ENCODE measurements around the gene TTC39B. TPM values are rescaled to one million over a fixed set of nuclear protein-coding genes. Genes with fewer than 3 reads are reported as not detected.
A peak's percentile ranks its signal among the peaks of the same experiment; 100 is the strongest.

TTC39B gene
- total and polyA plus RNA-seq, 4 donors: 1.8 to 11.7 (median 2.8) TPM

DNA sequence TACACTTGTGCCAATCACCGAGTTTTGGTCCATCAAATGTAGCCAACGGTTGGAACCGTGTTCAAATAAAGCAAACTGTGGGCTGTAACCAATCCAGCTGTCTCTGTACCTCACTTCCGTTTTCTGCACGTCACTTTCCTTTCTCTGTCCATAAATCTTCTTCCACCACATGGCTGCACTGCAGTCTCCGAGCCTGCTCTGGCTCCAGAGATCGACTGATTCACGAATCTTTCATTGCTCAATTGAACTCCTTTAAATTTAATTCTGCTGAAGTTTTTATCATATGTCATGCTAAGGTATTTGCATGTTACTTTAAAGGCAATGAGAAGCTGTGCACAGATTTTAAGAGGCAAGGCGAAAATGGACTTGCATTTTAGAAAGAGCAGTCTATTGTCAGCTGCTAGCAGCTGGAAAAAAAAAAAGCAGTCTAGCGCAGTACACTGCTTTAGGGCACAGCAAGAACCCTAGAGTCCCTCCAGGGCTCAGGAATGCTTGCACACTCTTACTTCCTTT lies 13.2 kb downstream of the TTC39B start:
- WGBS: 70% methylated on average over 10 of the region's 10 CpGs
- Histone ChIP-seq H3K36me3 (ENCODE audit: control insufficient read depth in 4 of 4, insufficient read depth in 3 of 4, low read depth in 1 of 4, low read length in 3 of 4) (no peaks in the 10 kb centered on the region), H3K4me1 (ENCODE audit: control insufficient read depth in 4 of 4, insufficient read depth in 4 of 4, low read length in 3 of 4) (peaks cover 7 to 28% (median 26%) of the 10 kb centered on the region in 4 donors), H3K9me3 (ENCODE audit: control insufficient read depth in 4 of 4, low read length in 3 of 4) (no peaks in the 10 kb centered on the region), H3K9ac (ENCODE audit: low read depth in 1 of 2, low read length in 2 of 2) (no peak overlapping the region), H3K27ac (ENCODE audit: low read depth in 1 of 2, low read length in 2 of 2) (peak overlapping the region; percentile 33 to 48), H3K4me3 (ENCODE audit: low read depth in 1 of 3, low read length in 3 of 3) (no peak overlapping the region), H3K27me3 (ENCODE audit: control insufficient read depth in 4 of 4, insufficient read depth in 4 of 4, low read length in 3 of 4) (no peaks in the 10 kb centered on the region)
- DNase-seq (ENCODE audit: low spot score): no peak
- no peak for TF ChIP-seq FOXA1 (IDR thresholded peaks at IDR 0.05)
- no peak for TF ChIP-seq HNF4A (conservative IDR thresholded peaks at IDR 0.05)
- TF ChIP-seq, protein P1, sequence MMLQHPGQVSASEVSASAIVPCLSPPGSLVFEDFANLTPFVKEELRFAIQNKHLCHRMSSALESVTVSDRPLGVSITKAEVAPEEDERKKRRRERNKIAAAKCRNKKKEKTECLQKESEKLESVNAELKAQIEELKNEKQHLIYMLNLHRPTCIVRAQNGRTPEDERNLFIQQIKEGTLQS (IDR thresholded peaks at IDR 0.05): no peak
- no peak for TF ChIP-seq GABPA (IDR thresholded peaks at IDR 0.05 in 1 of 2, conservative IDR thresholded peaks at IDR 0.05 in 1 of 2)
- no peak for TF ChIP-seq RAD21 (IDR thresholded peaks at IDR 0.05)
- no peak for TF ChIP-seq SP1 (IDR thresholded peaks at IDR 0.05)
- no peak for TF ChIP-seq YY1 (IDR thresholded peaks at IDR 0.05)
- no peak for TF ChIP-seq EGR1 (IDR thresholded peaks at IDR 0.05; ENCODE audit: low read depth in 2 of 2)
- no peak for TF ChIP-seq JUND (IDR thresholded peaks at IDR 0.05)

DNA sequence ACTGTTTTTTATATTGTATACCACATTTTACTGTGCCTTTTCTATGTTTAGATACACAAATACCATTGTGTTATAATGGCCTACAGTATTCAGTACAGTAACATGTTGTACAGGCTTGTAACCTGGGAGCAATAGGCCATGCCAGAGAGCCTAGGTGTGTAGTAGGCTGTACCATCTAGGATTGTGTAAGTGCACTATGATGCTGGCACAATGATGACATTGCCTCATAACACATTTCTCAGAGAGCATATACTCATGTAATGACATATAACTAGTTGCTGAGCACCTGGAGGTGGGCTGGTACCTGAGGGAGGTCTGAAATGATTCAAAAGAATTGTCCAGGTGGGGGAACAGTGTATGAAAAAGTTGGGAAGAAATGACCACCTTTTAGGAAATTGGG lies 13.9 kb downstream of the TTC39B start:
- Histone ChIP-seq H3K9me3 (ENCODE audit: control insufficient read depth in 4 of 4, low read length in 3 of 4) (peaks cover 0 to 1% (median 0%) of the 10 kb centered on the region in 4 donors), H3K4me3 (ENCODE audit: low read depth in 1 of 3, low read length in 3 of 3) (no peak overlapping the region), H3K36me3 (ENCODE audit: control insufficient read depth in 4 of 4, insufficient read depth in 3 of 4, low read depth in 1 of 4, low read length in 3 of 4) (no peaks in the 10 kb centered on the region), H3K9ac (ENCODE audit: low read depth in 1 of 2, low read length in 2 of 2) (no peak overlapping the region), H3K27ac (ENCODE audit: low read depth in 1 of 2, low read length in 2 of 2) (no peak overlapping the region), H3K27me3 (ENCODE audit: control insufficient read depth in 4 of 4, insufficient read depth in 4 of 4, low read length in 3 of 4) (no peaks in the 10 kb centered on the region), H3K4me1 (ENCODE audit: control insufficient read depth in 4 of 4, insufficient read depth in 4 of 4, low read length in 3 of 4) (peaks cover 7 to 28% (median 26%) of the 10 kb centered on the region in 4 donors)
- no peak for TF ChIP-seq JUND (IDR thresholded peaks at IDR 0.05)
- TF ChIP-seq, protein P2, sequence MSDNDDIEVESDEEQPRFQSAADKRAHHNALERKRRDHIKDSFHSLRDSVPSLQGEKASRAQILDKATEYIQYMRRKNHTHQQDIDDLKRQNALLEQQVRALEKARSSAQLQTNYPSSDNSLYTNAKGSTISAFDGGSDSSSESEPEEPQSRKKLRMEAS (IDR thresholded peaks at IDR 0.05): no peak
- TF ChIP-seq RAD21 (IDR thresholded peaks at IDR 0.05): no peak
- TF ChIP-seq, protein P3, sequence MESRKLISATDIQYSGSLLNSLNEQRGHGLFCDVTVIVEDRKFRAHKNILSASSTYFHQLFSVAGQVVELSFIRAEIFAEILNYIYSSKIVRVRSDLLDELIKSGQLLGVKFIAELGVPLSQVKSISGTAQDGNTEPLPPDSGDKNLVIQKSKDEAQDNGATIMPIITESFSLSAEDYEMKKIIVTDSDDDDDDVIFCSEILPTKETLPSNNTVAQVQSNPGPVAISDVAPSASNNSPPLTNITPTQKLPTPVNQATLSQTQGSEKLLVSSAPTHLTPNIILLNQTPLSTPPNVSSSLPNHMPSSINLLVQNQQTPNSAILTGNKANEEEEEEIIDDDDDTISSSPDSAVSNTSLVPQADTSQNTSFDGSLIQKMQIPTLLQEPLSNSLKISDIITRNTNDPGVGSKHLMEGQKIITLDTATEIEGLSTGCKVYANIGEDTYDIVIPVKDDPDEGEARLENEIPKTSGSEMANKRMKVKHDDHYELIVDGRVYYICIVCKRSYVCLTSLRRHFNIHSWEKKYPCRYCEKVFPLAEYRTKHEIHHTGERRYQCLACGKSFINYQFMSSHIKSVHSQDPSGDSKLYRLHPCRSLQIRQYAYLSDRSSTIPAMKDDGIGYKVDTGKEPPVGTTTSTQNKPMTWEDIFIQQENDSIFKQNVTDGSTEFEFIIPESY (IDR thresholded peaks at IDR 0.05): no peak
- no peak for TF ChIP-seq RXRA (IDR thresholded peaks at IDR 0.05)
- TF ChIP-seq YY1 (IDR thresholded peaks at IDR 0.05): no peak
- TF ChIP-seq HNF4G (IDR thresholded peaks at IDR 0.05): no peak
- no peak for TF ChIP-seq FOXA1 (IDR thresholded peaks at IDR 0.05)
- no peak for TF ChIP-seq NR2F2 (IDR thresholded peaks at IDR 0.05)
- no peak for DNase-seq (ENCODE audit: low spot score)

DNA sequence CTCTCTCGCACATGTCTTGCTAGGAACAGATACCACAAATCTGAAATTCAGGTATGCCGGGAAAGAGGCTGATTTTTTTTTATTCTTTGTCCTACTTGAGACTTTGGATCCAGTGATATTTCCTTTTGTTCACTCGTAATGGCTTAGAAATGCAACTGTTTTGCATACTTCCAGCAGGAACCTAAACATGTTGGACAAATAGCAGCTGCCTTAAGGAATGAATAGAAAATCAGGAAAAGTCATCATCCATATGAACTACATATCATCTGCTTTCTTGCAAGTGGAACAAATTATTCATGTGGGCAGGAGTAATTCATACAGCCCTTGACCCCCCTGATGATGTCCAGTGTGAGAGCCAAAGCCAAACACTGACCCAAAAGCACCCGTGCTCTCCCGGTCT lies 17.4 kb downstream of the TTC39B start:
- H3K9ac ChIP-seq (ENCODE audit: low read depth in 1 of 2, low read length in 2 of 2): no peak overlapping the region
- no peak overlapping the region for H3K4me3 ChIP-seq (ENCODE audit: low read depth in 1 of 3, low read length in 3 of 3)
- no peaks in the 10 kb centered on the region for H3K36me3 ChIP-seq (ENCODE audit: control insufficient read depth in 4 of 4, insufficient read depth in 3 of 4, low read depth in 1 of 4, low read length in 3 of 4)
- peaks cover 0 to 1% (median 0%) of the 10 kb centered on the region in 4 donors for H3K9me3 ChIP-seq (ENCODE audit: control insufficient read depth in 4 of 4, low read length in 3 of 4)
- peaks cover 0 to 9% (median 7%) of the 10 kb centered on the region in 4 donors for H3K4me1 ChIP-seq (ENCODE audit: control insufficient read depth in 4 of 4, insufficient read depth in 4 of 4, low read length in 3 of 4)
- no peak for DNase-seq (ENCODE audit: low spot score)
- TF ChIP-seq HNF4G (IDR thresholded peaks at IDR 0.05) (no peak), EGR1 (IDR thresholded peaks at IDR 0.05; ENCODE audit: low read depth in 2 of 2) (no peak), YY1 (IDR thresholded peaks at IDR 0.05) (no peak), FOXA1 (IDR thresholded peaks at IDR 0.05) (no peak), RXRA (IDR thresholded peaks at IDR 0.05) (no peak), RAD21 (IDR thresholded peaks at IDR 0.05) (no peak), GABPA (IDR thresholded peaks at IDR 0.05 in 1 of 2, conservative IDR thresholded peaks at IDR 0.05 in 1 of 2) (no peak), JUND (IDR thresholded peaks at IDR 0.05) (no peak)
- TF ChIP-seq, protein P2 (IDR thresholded peaks at IDR 0.05): no peak
- 95% methylated on average over 5 of the region's 5 CpGs for WGBS
- no peak overlapping the region for H3K27ac ChIP-seq (ENCODE audit: low read depth in 1 of 2, low read length in 2 of 2)
- H3K27me3 ChIP-seq (ENCODE audit: control insufficient read depth in 4 of 4, insufficient read depth in 4 of 4, low read length in 3 of 4): no peaks in the 10 kb centered on the region
